Thyroid gland (tissue), 4 donors: Measurements from ENCODE around the gene NLRP8.

Experiments used
- CTCF ChIP-seq, 6 experiments: fragments of 200-600 bp in 3 of 6; fragments of 450-650 bp in 3 of 6; sonication (generic) in 3 of 6; IDR thresholded peaks; one replicate each; pipeline ENCODE4 v1.5.1; 2016 to 2019; ENCODE audit warnings: antibody characterized with exemption in 6 of 6, mild to moderate bottlenecking in 2 of 6, inconsistent platforms in 1 of 6, moderate library complexity in 1 of 6
- POLR2A ChIP-seq, 2 donors: fragments of 450-650 bp; IDR thresholded peaks; one replicate each; pipeline ENCODE4 v1.6.1; 2017; ENCODE audit warnings: antibody characterized with exemption in 2 of 2, mild to moderate bottlenecking in 2 of 2, moderate library complexity in 1 of 2

- TF ChIP-seq CTCF (IDR thresholded peaks at IDR 0.05) (no peak), POLR2A (IDR thresholded peaks at IDR 0.05) (no peak)
These were observed 12.5 kb downstream of the NLRP8 start for GRCh38 chr19:55959996-55960675.
